ENCODE data around the gene MICAL3. TPM values are rescaled to one million over a fixed set of nuclear protein-coding genes. Genes with fewer than 3 reads are reported as not detected.

Gene MICAL3
- polyA plus RNA-seq, 3 donors, result 0.23 to 0.84 TPM; not detected in 1

DNA sequence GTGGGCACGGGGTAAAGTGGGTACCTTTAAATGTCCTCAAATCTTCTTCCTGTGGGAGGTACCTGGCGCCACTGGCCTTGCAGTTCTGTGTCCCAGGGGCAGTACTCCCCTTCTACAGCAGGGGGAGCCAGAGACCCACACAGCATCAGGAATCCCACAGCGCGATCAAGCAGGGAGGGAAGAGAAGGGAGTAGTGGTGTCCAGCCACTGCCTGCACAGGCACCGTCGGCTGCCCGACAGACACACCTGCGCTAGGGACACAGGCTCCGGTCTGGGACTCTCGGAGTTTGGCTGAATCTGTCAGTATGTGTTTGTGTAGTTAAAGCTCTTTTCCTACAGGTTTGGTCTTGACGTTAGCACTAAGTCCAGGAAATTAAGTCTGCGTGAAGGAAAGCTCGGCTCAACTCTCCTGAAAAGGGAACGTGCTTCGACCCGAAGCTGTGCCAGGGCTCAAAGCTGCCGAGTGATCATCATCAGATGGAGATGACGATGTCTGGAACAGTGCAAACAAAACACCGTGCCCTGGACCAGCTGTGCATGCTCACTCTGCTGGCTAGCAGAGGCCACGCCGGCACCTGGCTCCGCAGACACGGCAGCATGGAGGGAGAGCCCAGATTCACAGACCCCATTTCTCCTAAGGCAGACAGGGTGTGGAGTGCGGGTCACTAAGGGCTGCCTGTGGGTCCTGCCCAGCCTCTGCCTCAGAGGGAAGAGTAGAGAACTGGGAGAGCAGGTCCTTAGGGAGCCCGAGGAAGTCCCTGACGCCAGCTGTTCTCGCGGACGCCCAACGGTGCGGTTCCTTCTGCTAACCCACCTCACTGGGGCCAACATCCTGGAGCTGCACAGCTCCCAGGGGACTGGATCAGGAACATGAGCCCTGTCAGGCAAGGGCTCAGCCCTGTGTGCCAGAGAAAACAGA, 194.1 kb downstream of the MICAL3 start:
- Mint-ChIP-seq H3K4me1 (no peaks in the 10 kb centered on the region), H3K9me3 (no peaks in the 10 kb centered on the region), H3K4me3 (no peak overlapping the region), H3K27me3 (ENCODE audit: low read depth in 3 of 3) (peaks cover 0 to 3% (median 0%) of the 10 kb centered on the region in 3 donors), H3K27ac (no peak overlapping the region), H3K36me3 (no peaks in the 10 kb centered on the region)
- H3K9ac ChIP-seq (ENCODE audit: insufficient read depth, low read length, poor library complexity, severe bottlenecking), result no peak overlapping the region
- DNase-seq, result peak; percentile 54 to 67 (median 59)
- 68% methylated on average over 26 of the region's 31 CpGs for WGBS (ENCODE audit: insufficient coverage)
- H3K79me2 ChIP-seq (ENCODE audit: insufficient read depth, low read length), result no peaks in the 10 kb centered on the region
- H3K4me3 ChIP-seq (replicated peaks in 1 of 3; ENCODE audit: low read depth in 2 of 3, low read length in 3 of 3), result no peak overlapping the region
- no peak overlapping the region for H3K4me2 ChIP-seq (replicated peaks; ENCODE audit: extremely low read depth, low read length, poor library complexity, severe bottlenecking)
- intact Hi-C loops (cut with micrococcal nuclease), result loop anchor here (1.0 to 2.0 kb wide), 2 partner anchors 246 kb away; partner anchors contain the start of gene PEX26 (in 1 of the 2)
- no peaks in the 10 kb centered on the region for H3K27me3 ChIP-seq (ENCODE audit: control insufficient read depth in 2 of 2, insufficient read depth in 2 of 2, low read length in 2 of 2)
- no peak overlapping the region for H3K27ac ChIP-seq (ENCODE audit: low read depth in 1 of 2, low read length in 2 of 2)
- H2AFZ ChIP-seq (ENCODE audit: insufficient read depth, low read depth, low read length, poor library complexity, severe bottlenecking), result no peak overlapping the region
- no peaks in the 10 kb centered on the region for H3K4me1 ChIP-seq (ENCODE audit: control insufficient read depth in 1 of 2, insufficient read depth in 2 of 2, low read length in 2 of 2)
- H3K36me3 ChIP-seq (replicated peaks in 1 of 2; ENCODE audit: control insufficient read depth in 1 of 2, insufficient read depth in 2 of 2, low read length in 2 of 2), result no peaks in the 10 kb centered on the region
- H3K9me3 ChIP-seq (replicated peaks in 1 of 2; ENCODE audit: control insufficient read depth in 1 of 2, insufficient read depth in 1 of 2, low read length in 2 of 2), result no peaks in the 10 kb centered on the region
- no peaks in the 10 kb centered on the region for H4K20me1 ChIP-seq (ENCODE audit: insufficient read depth, low read length)
- TF ChIP-seq, protein P1, sequence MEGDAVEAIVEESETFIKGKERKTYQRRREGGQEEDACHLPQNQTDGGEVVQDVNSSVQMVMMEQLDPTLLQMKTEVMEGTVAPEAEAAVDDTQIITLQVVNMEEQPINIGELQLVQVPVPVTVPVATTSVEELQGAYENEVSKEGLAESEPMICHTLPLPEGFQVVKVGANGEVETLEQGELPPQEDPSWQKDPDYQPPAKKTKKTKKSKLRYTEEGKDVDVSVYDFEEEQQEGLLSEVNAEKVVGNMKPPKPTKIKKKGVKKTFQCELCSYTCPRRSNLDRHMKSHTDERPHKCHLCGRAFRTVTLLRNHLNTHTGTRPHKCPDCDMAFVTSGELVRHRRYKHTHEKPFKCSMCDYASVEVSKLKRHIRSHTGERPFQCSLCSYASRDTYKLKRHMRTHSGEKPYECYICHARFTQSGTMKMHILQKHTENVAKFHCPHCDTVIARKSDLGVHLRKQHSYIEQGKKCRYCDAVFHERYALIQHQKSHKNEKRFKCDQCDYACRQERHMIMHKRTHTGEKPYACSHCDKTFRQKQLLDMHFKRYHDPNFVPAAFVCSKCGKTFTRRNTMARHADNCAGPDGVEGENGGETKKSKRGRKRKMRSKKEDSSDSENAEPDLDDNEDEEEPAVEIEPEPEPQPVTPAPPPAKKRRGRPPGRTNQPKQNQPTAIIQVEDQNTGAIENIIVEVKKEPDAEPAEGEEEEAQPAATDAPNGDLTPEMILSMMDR (IDR thresholded peaks at IDR 0.05), result peak; percentile 98

DNA sequence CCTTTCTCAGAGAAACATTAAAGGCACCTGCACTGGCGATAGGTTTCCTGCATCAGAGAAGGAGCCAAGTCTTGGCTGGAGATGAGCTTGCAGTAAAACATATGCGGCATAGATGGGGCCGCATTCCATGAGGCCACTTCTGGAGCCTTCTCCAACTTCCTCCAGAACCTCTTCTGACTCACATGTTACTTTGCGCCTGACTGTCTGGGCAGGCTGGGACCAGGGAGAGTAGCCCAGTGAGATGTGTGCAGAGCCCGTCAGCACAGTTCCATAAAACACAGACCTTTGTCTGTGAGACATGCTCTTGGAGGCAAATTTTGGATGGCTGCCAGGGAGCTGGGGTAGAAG, 194.7 kb downstream of the MICAL3 start:
- Histone ChIP-seq H4K20me1 (ENCODE audit: insufficient read depth, low read length) (no peaks in the 10 kb centered on the region), H3K4me1 (ENCODE audit: control insufficient read depth in 1 of 2, insufficient read depth in 2 of 2, low read length in 2 of 2) (no peaks in the 10 kb centered on the region), H3K27me3 (ENCODE audit: control insufficient read depth in 2 of 2, insufficient read depth in 2 of 2, low read length in 2 of 2) (no peaks in the 10 kb centered on the region), H3K4me2 (replicated peaks; ENCODE audit: extremely low read depth, low read length, poor library complexity, severe bottlenecking) (no peak overlapping the region), H3K79me2 (ENCODE audit: insufficient read depth, low read length) (no peaks in the 10 kb centered on the region), H3K9me3 (replicated peaks in 1 of 2; ENCODE audit: control insufficient read depth in 1 of 2, insufficient read depth in 1 of 2, low read length in 2 of 2) (no peaks in the 10 kb centered on the region), H3K27ac (ENCODE audit: low read depth in 1 of 2, low read length in 2 of 2) (no peak overlapping the region), H2AFZ (ENCODE audit: insufficient read depth, low read depth, low read length, poor library complexity, severe bottlenecking) (no peak overlapping the region), H3K9ac (ENCODE audit: insufficient read depth, low read length, poor library complexity, severe bottlenecking) (no peak overlapping the region), H3K4me3 (replicated peaks in 1 of 3; ENCODE audit: low read depth in 2 of 3, low read length in 3 of 3) (no peak overlapping the region), H3K36me3 (replicated peaks in 1 of 2; ENCODE audit: control insufficient read depth in 1 of 2, insufficient read depth in 2 of 2, low read length in 2 of 2) (no peaks in the 10 kb centered on the region)
- intact Hi-C loops (cut with micrococcal nuclease), result loop anchor here (1.0 to 2.0 kb wide), 2 partner anchors 247 kb away; partner anchors contain the start of gene PEX26 (in 1 of the 2)
- WGBS (ENCODE audit: insufficient coverage), result 97% methylated on average over 4 of the region's 5 CpGs
- no peaks in the 10 kb centered on the region for H3K4me1 Mint-ChIP-seq
- no peaks in the 10 kb centered on the region for H3K9me3 Mint-ChIP-seq
- no peaks in the 10 kb centered on the region for H3K36me3 Mint-ChIP-seq
- H3K27ac Mint-ChIP-seq, result no peak overlapping the region
- TF ChIP-seq, protein P1 (IDR thresholded peaks at IDR 0.05), result no peak
- H3K4me3 Mint-ChIP-seq, result no peak overlapping the region
- H3K27me3 Mint-ChIP-seq (ENCODE audit: low read depth in 3 of 3), result peaks cover 0 to 3% (median 0%) of the 10 kb centered on the region in 3 donors
- DNase-seq, result no peak

Data from CD14-positive monocyte (primary cell).